Neuronal stem cell (in vitro differentiated cells): ENCODE data around the gene WDTC1.

Experiments
- DNase-seq: peaks from one replicate; pipeline ENCODE4 v3.0.0-alpha.2; 2013; ENCODE audit warnings: low spot score
- H2AFZ ChIP-seq: one replicate; pipeline ENCODE4 v1.6.1; 2013; ENCODE audit warnings: mild to moderate bottlenecking, low read length, inconsistent platforms
- H2AK5ac ChIP-seq: 2 replicates; pipeline ENCODE4 v1.6.1; 2013; ENCODE audit warnings: low read depth, mild to moderate bottlenecking, inconsistent platforms, low read length, moderate library complexity, mixed read lengths
- H2BK120ac ChIP-seq: 2 replicates; pipeline ENCODE4 v1.6.1; 2013; ENCODE audit warnings: low read depth, mild to moderate bottlenecking, inconsistent platforms, low read length, moderate library complexity, mixed read lengths
- H2BK12ac ChIP-seq: one replicate; pipeline ENCODE4 v1.6.1; 2013; ENCODE audit warnings: low read length, inconsistent platforms
- H2BK15ac ChIP-seq: 2 replicates; pipeline ENCODE4 v1.6.1; 2013; ENCODE audit warnings: mild to moderate bottlenecking, low read length, inconsistent platforms, mixed read lengths
- H2BK5ac ChIP-seq: one replicate; pipeline ENCODE4 v1.6.1; 2013; ENCODE audit warnings: inconsistent platforms, mild to moderate bottlenecking, low read length, moderate library complexity
- H3K14ac ChIP-seq: one replicate; pipeline ENCODE4 v1.6.1; 2013; ENCODE audit warnings: low read length, inconsistent platforms
- H3K18ac ChIP-seq: 2 replicates; pipeline ENCODE4 v1.6.1; 2013; ENCODE audit warnings: low read length, inconsistent platforms
- H3K23ac ChIP-seq: 2 replicates; pipeline ENCODE4 v1.6.1; 2013; ENCODE audit warnings: low read depth, mild to moderate bottlenecking, mixed read lengths, low read length, inconsistent platforms; ENCODE audit not compliant: poor library complexity
- H3K27ac ChIP-seq: replicated peaks from 3 replicates; pipeline ENCODE4 v1.5.1; 2013; ENCODE audit warnings: low read length, inconsistent platforms
- H3K27me3 ChIP-seq, 3 experiments: 2 replicates each; pipeline ENCODE4 v1.6.1; 2013; ENCODE audit warnings: low read length in 3 of 3, mild to moderate bottlenecking in 2 of 3, inconsistent platforms in 1 of 3, low read depth in 1 of 3, mixed read lengths in 1 of 3, moderate library complexity in 1 of 3; ENCODE audit not compliant: control insufficient read depth in 3 of 3, insufficient read depth in 3 of 3
- H3K36me3 ChIP-seq, 2 donors: replicated peaks in 1 of 2; 2 replicates each; pipeline ENCODE4 v1.6.1; 2013; ENCODE audit warnings: low read length in 2 of 2; ENCODE audit not compliant: control insufficient read depth in 2 of 2, insufficient read depth in 2 of 2
- H3K4ac ChIP-seq: 2 replicates; pipeline ENCODE4 v1.6.1; 2013; ENCODE audit warnings: inconsistent platforms, mild to moderate bottlenecking, low read length, moderate library complexity
- H3K4me1 ChIP-seq, 2 donors: 1 replicate in 1 of 2; 2 replicates in 1 of 2; pipeline ENCODE4 v1.6.1; 2013; ENCODE audit warnings: low read length in 2 of 2, low read depth in 1 of 2; ENCODE audit not compliant: control insufficient read depth in 2 of 2, insufficient read depth in 1 of 2
- H3K4me2 ChIP-seq: one replicate; pipeline ENCODE4 v1.6.1; 2013; ENCODE audit warnings: mild to moderate bottlenecking, low read length, inconsistent platforms; ENCODE audit not compliant: insufficient read depth, poor library complexity, severe bottlenecking
- H3K4me3 ChIP-seq, 2 donors: 2 replicates each; pipeline ENCODE4 v1.5.1; 2013; ENCODE audit warnings: low read length in 2 of 2, mild to moderate bottlenecking in 2 of 2, inconsistent platforms in 1 of 2, moderate library complexity in 1 of 2
- H3K79me1 ChIP-seq: one replicate; pipeline ENCODE4 v1.6.1; 2013; ENCODE audit warnings: low read depth, mild to moderate bottlenecking, inconsistent platforms, low read length, moderate library complexity
- H3K9ac ChIP-seq: one replicate; pipeline ENCODE4 v1.6.1; 2013; ENCODE audit warnings: mild to moderate bottlenecking, low read depth, low read length, inconsistent platforms; ENCODE audit not compliant: poor library complexity
- H3K9me3 ChIP-seq, 2 donors: replicated peaks in 1 of 2; 2 replicates each; pipeline versions ENCODE3 to v1.6.1; 2013; ENCODE audit warnings: low read length in 2 of 2, mild to moderate bottlenecking in 2 of 2, inconsistent platforms in 1 of 2, low read depth in 1 of 2, mixed read lengths in 1 of 2, moderate library complexity in 1 of 2; ENCODE audit not compliant: control insufficient read depth in 2 of 2, insufficient read depth in 1 of 2
- H4K8ac ChIP-seq: one replicate; pipeline ENCODE4 v1.6.1; 2013; ENCODE audit warnings: low read depth, mild to moderate bottlenecking, inconsistent platforms, low read length, moderate library complexity
- H4K91ac ChIP-seq: one replicate; pipeline ENCODE4 v1.6.1; 2013; ENCODE audit warnings: low read length, low read depth, mild to moderate bottlenecking, inconsistent platforms; ENCODE audit not compliant: poor library complexity
- WGBS, 2 donors: extraction: QIAGEN DNeasy Blood & Tissue Kit; methylation state at CpG; one replicate each; pipeline ENCODE4 v1.1.7; 2013; ENCODE audit warnings: missing lambda C conversion rate in 2 of 2, mixed read lengths in 1 of 2; ENCODE audit not compliant: insufficient read length in 2 of 2, insufficient replicate concordance in 1 of 2; ENCODE audit errors: extremely low coverage in 2 of 2; 5-methylcytosine and 5-hydroxymethylcytosine counted together

Gene WDTC1

DNA sequence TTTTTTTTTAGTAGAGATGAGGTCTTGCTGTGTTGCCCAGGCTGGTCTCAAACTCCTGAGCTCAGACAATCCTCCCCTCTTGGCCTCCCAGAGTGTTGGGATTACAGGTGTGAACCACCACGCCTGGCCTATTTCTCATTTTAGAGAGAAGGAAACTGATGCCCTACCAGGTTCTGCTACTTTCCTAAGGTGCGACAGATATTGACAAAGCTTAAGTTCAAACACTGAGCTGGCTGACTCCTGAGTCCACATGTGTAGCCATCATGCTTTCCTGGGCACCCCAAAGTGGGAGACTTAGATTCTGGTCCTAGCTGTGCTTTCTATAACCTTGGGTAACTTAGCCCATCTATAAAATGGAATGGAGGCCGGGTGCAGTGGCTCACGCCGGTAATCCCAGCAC is 82.4 kb downstream of the WDTC1 start:
- no peak overlapping the region for H4K91ac ChIP-seq
- no peak overlapping the region for H3K18ac ChIP-seq
- H3K4me3 ChIP-seq = no peak overlapping the region
- H3K9me3 ChIP-seq = no peaks in the 10 kb centered on the region
- peaks cover 1 to 12% of the 10 kb centered on the region in 2 donors for H3K4me1 ChIP-seq
- H3K27me3 ChIP-seq = no peaks in the 10 kb centered on the region
- no peak overlapping the region for H3K4me2 ChIP-seq
- H2BK12ac ChIP-seq = no peak overlapping the region
- no peak overlapping the region for H3K27ac ChIP-seq
- H2BK15ac ChIP-seq = no peak overlapping the region
- no peak overlapping the region for H3K4ac ChIP-seq
- H3K14ac ChIP-seq = no peak overlapping the region
- DNase-seq = no peak
- H2BK120ac ChIP-seq = no peak overlapping the region
- H2AFZ ChIP-seq = no peak overlapping the region
- H4K8ac ChIP-seq = no peak overlapping the region
- H3K23ac ChIP-seq = no peak overlapping the region
- WGBS, 2 donors = no CpG with 5 or more reads among the region's 5 CpGs
- H3K9ac ChIP-seq = no peak overlapping the region
- no peak overlapping the region for H2BK5ac ChIP-seq
- no peak overlapping the region for H2AK5ac ChIP-seq
- no peaks in the 10 kb centered on the region for H3K36me3 ChIP-seq
- H3K79me1 ChIP-seq = no peaks in the 10 kb centered on the region

DNA sequence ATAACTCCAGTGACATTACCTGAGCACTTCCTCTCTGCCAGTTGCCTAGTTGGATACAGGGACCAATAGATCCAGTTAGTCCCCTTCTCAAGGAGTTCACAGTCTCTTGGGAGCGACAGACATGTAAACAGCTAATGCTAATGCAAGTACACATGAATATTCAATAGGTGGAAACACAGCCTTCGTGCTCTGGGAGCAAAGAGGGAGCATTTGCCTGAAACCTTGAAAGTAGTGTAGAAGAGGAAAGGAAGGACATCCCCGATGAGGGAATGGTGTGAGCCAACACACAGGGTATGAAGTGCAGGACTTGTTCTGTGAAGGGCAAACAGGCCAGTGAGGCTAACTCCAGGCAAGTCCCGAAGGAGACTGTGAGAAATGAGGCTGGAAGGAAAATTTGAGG is 83.7 kb downstream of the WDTC1 start:
- H2BK120ac ChIP-seq = no peak overlapping the region
- no peak overlapping the region for H3K4me2 ChIP-seq
- peak overlapping the region in 1 of 2 donors; percentile 9 for H3K4me3 ChIP-seq
- peak overlapping the region; percentile 80 for H2AFZ ChIP-seq
- no CpG with 5 or more reads among the region's 4 CpGs for WGBS, 2 donors
- H3K14ac ChIP-seq = no peak overlapping the region
- no peak overlapping the region for H3K27ac ChIP-seq
- H2BK5ac ChIP-seq = no peak overlapping the region
- no peak overlapping the region for H3K9ac ChIP-seq
- no peak overlapping the region for H4K91ac ChIP-seq
- H3K79me1 ChIP-seq = peaks cover 7% of the 10 kb centered on the region
- H3K27me3 ChIP-seq = no peaks in the 10 kb centered on the region
- H3K4me1 ChIP-seq = peaks cover 6 to 12% of the 10 kb centered on the region in 2 donors
- H3K9me3 ChIP-seq = no peaks in the 10 kb centered on the region
- H3K36me3 ChIP-seq = no peaks in the 10 kb centered on the region
- no peak overlapping the region for H3K4ac ChIP-seq
- H2BK12ac ChIP-seq = no peak overlapping the region
- H4K8ac ChIP-seq = no peak overlapping the region
- no peak overlapping the region for H2BK15ac ChIP-seq
- no peak overlapping the region for H2AK5ac ChIP-seq
- H3K23ac ChIP-seq = no peak overlapping the region
- no peak for DNase-seq
- no peak overlapping the region for H3K18ac ChIP-seq

DNA sequence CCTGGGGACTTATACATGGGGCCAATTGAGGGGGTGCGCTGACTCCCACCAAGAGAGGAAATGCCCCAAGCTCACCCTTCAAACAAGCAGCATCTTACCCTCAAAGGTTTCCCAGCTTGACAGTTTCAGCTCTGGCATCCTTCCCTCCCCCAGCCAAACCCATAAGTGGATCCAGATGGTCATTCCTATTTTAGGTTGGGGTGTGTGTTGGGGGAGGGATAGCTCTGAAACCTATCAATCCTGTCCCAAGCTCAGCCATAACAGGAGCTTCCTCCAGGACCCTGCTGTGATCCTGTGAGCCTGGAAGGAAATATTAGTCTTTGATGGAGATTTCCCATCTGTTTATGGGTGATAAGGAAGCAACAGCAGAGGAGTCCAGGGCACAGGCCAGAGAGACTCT is 84.2 kb downstream of the WDTC1 start:
- peaks cover 7% of the 10 kb centered on the region for H3K79me1 ChIP-seq
- no peak overlapping the region for H4K8ac ChIP-seq
- no peak for DNase-seq
- no peak overlapping the region for H2BK120ac ChIP-seq
- no peak overlapping the region for H3K23ac ChIP-seq
- H3K4me1 ChIP-seq = peaks cover 6 to 12% of the 10 kb centered on the region in 2 donors
- no peaks in the 10 kb centered on the region for H3K9me3 ChIP-seq
- H3K9ac ChIP-seq = no peak overlapping the region
- H3K36me3 ChIP-seq = no peaks in the 10 kb centered on the region
- H2BK5ac ChIP-seq = no peak overlapping the region
- no peak overlapping the region for H4K91ac ChIP-seq
- no CpG with 5 or more reads among the region's 1 CpG for WGBS, 2 donors
- H2BK12ac ChIP-seq = no peak overlapping the region
- H2AFZ ChIP-seq = peak overlapping the region; percentile 80
- H2AK5ac ChIP-seq = no peak overlapping the region
- H3K4ac ChIP-seq = no peak overlapping the region
- no peak overlapping the region for H3K4me3 ChIP-seq
- no peak overlapping the region for H3K14ac ChIP-seq
- H3K27me3 ChIP-seq = no peaks in the 10 kb centered on the region
- H3K27ac ChIP-seq = no peak overlapping the region
- H2BK15ac ChIP-seq = no peak overlapping the region
- no peak overlapping the region for H3K4me2 ChIP-seq
- H3K18ac ChIP-seq = no peak overlapping the region

DNA sequence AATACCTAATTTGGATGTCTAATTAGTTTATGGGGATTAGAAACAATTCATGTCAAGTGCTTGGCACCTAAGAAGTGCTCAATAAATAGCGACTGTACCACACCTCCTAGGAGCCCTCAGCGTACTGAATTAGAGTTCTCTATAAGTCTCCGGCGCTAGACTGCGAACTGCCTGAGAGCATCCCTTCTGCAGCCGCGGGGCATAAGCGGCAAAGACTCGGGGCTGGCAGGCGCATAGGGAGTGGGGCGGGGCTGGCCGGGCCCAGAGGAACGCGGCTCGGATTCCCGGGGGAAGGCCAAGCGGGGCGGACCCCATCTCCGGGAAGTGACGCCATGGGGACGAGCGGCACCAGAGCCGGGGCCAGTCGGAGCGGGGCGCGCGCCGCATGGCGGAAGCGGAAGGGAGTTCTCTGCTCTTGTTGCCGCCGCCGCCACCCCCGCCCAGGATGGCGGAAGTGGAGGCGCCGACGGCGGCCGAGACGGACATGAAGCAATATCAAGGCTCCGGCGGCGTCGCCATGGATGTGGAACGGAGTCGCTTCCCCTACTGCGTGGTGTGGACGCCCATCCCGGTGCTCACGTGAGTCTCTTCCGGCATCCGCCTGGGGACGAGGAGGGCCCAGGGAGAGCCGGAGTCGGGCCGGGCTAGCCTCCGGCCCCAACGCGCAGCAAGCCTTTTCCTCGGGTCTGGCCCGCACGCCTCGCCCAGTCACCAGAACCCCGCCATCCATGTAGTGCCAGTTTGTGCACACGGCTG is 87.6 kb downstream of the WDTC1 start, which contains the start of gene TMEM222:
TSS of gene TMEM222 (plus strand) at position 351 of the 756 bp plus-strand sequence. CDS start at position 386, 35 bp downstream.
- peaks cover 7% of the 10 kb centered on the region for H3K79me1 ChIP-seq
- no CpG with 5 or more reads among the region's 67 CpGs for WGBS, 2 donors

More for the DNA sequence above, 87.6 kb downstream of the WDTC1 start, which contains the start of gene TMEM222:
- peak within 1 kb of the TSS; percentile 77 for H4K8ac ChIP-seq
- H3K4me1 ChIP-seq = peaks cover 6 to 12% of the 10 kb centered on the region in 2 donors
- H4K91ac ChIP-seq = no peak within 1 kb of the TSS
- H3K18ac ChIP-seq = peak within 1 kb of the TSS; percentile 94
- H3K27ac ChIP-seq = peak within 1 kb of the TSS; percentile 71
- H2BK5ac ChIP-seq = peak within 1 kb of the TSS; percentile 93
- peak within 1 kb of the TSS; percentile 59 for H3K14ac ChIP-seq
- H2AFZ ChIP-seq = peak within 1 kb of the TSS; percentile 88
- peak within 1 kb of the TSS; percentile 87 for H3K23ac ChIP-seq
- peaks cover 18 to 30% of the 10 kb centered on the region in 2 donors for H3K36me3 ChIP-seq
- H2BK120ac ChIP-seq = no peak within 1 kb of the TSS
- no peaks in the 10 kb centered on the region for H3K27me3 ChIP-seq
- H2BK12ac ChIP-seq = no peak within 1 kb of the TSS
- H2BK15ac ChIP-seq = no peak within 1 kb of the TSS
- peak within 1 kb of the TSS; percentile 97 for H3K9ac ChIP-seq
- H3K9me3 ChIP-seq = no peaks in the 10 kb centered on the region
- DNase-seq = peak; percentile 94
- H3K4me2 ChIP-seq = peak within 1 kb of the TSS; percentile 66
- H3K4ac ChIP-seq = no peak within 1 kb of the TSS
- H2AK5ac ChIP-seq = peak within 1 kb of the TSS; percentile 30
- H3K4me3 ChIP-seq = peak within 1 kb of the TSS; percentile 91 to 94
